Suprapubic skin (tissue), 4 donors: ENCODE results near the gene TCTN1. TPM values are rescaled to one million over a fixed set of nuclear protein-coding genes. Genes with fewer than 3 reads are reported as not detected.
"Not testable (repeated sequence)": the region's sequence is repeated elsewhere in the genome, so short reads cannot be mapped to it uniquely, and the experiment has no call there.

ENCODE experiments used
- DNase-seq, 2 donors: peaks; one replicate each; pipeline ENCODE4 v3.0.0-alpha.2; 2019; ENCODE audit warnings: low spot score in 2 of 2
- H3K27ac ChIP-seq: fragments of 200-600 bp; sonication (generic); one replicate; pipeline ENCODE4 v1.5.1; 2019
- H3K27me3 ChIP-seq: fragments of 200-600 bp; sonication (generic); one replicate; pipeline ENCODE4 v1.5.1; 2019
- H3K36me3 ChIP-seq: fragments of 200-600 bp; sonication (generic); one replicate; pipeline ENCODE4 v1.5.1; 2019
- H3K4me1 ChIP-seq: fragments of 200-600 bp; sonication (generic); one replicate; pipeline ENCODE4 v1.5.1; 2019
- H3K4me3 ChIP-seq: fragments of 200-600 bp; sonication (generic); one replicate; pipeline ENCODE4 v1.5.1; 2019; ENCODE audit warnings: mild to moderate bottlenecking
- H3K9me3 ChIP-seq: fragments of 200-600 bp; sonication (generic); one replicate; pipeline ENCODE4 v1.5.1; 2019
- EP300 ChIP-seq: sonication (generic); formaldehyde crosslinking; IDR thresholded peaks from one replicate; pipeline ENCODE4 v1.6.1; 2017; ENCODE audit warnings: antibody characterized with exemption
- POLR2A ChIP-seq, 2 donors: fragments of 450-650 bp; IDR thresholded peaks; one replicate each; pipeline ENCODE4 v1.6.1; 2017; ENCODE audit warnings: antibody characterized with exemption in 2 of 2, mild to moderate bottlenecking in 2 of 2, moderate library complexity in 2 of 2
- POLR2AphosphoS5 ChIP-seq, 3 donors: sonication (generic); formaldehyde crosslinking; IDR thresholded peaks; one replicate each; pipeline ENCODE4 v1.6.1; 2017; ENCODE audit warnings: antibody characterized with exemption in 3 of 3
- WGBS: methylation state at CpG from one replicate; pipeline ENCODE4 v1.1.5; 2018; 5-methylcytosine and 5-hydroxymethylcytosine counted together
- total RNA-seq, 4 donors: library from RNA; depleted of rRNA; stranded (reverse); fragments of >200 nt; gene quantifications; one replicate each; pipeline ENCODE4 v1.1.0, GENCODE V29; 2016
- TF ChIP-seq, protein P1 (sequence below), 2 donors: fragments of 200-600 bp in 1 of 2; fragments of 450-650 bp in 1 of 2; sonication (generic) in 1 of 2; IDR thresholded peaks; one replicate each; pipeline ENCODE4 v1.5.1; 2016 to 2019; ENCODE audit warnings: antibody characterized with exemption in 2 of 2, mild to moderate bottlenecking in 1 of 2, moderate library complexity in 1 of 2

Gene TCTN1
- total RNA-seq, 4 donors from 2014 or later, result 18.9 to 46.4 (median 28.4) TPM

DNA sequence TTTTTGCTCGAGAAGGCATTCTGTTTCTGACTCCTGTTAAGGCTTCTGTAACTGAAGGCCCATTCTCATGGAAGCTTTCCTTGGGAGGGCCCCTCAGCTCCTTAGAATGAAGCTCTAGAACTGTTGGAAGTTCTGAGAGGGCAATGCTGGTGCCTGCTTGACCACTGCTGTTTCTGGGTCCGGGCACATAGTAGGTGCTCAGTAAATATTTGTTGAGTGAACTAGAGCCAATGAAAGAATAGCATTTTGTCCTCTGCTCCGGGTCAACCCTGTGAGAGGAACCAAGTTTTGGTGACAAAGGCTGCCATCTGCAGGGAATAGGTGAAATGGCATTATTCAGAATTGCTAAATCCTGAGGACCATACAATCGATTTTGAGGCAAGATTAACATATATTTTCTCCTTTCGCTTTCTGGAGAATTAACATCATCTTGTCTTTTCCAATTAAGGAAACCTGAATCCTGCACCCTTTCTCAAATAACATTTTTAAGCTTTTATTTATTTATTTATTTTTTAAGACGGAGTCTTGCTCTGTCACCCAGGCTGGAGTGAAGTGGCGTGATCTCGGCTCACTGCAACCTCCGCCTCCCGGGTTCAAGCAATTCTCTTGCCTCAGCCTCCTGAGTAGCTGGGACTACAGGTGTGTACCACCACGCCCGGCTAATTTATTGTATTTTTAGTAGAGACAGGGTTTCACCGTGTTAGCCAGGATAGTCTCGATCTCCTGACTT is 11.7 kb upstream of the TCTN1 start:
- TF ChIP-seq, protein P1, sequence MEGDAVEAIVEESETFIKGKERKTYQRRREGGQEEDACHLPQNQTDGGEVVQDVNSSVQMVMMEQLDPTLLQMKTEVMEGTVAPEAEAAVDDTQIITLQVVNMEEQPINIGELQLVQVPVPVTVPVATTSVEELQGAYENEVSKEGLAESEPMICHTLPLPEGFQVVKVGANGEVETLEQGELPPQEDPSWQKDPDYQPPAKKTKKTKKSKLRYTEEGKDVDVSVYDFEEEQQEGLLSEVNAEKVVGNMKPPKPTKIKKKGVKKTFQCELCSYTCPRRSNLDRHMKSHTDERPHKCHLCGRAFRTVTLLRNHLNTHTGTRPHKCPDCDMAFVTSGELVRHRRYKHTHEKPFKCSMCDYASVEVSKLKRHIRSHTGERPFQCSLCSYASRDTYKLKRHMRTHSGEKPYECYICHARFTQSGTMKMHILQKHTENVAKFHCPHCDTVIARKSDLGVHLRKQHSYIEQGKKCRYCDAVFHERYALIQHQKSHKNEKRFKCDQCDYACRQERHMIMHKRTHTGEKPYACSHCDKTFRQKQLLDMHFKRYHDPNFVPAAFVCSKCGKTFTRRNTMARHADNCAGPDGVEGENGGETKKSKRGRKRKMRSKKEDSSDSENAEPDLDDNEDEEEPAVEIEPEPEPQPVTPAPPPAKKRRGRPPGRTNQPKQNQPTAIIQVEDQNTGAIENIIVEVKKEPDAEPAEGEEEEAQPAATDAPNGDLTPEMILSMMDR (IDR thresholded peaks at IDR 0.05), result peak; percentile 54 to 73
- not testable (repeated sequence) for H3K4me1 ChIP-seq, H3K4me3 ChIP-seq, H3K27ac ChIP-seq, DNase-seq, H3K27me3 ChIP-seq, H3K9me3 ChIP-seq, H3K36me3 ChIP-seq
- 61% methylated on average over 14 of the region's 14 CpGs for WGBS

DNA sequence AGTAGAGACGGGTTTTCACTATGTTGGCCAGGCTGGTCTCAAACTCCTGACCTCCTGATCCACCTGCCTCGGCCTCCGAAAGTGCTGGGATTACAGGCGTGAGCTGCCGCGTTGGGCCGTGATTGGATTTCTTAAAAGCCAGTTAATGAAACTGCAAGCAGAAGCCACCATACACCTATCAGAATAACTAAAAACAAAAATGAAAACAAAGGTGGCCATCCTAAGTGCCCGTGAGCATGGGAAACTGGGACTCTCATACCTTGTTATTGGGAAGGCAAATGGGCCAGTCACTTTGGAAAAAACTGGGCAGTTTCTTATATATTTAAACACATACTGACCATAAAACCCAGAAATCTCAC is 7.7 kb upstream of the TCTN1 start:
- TF ChIP-seq EP300 (no peak), POLR2AphosphoS5 (IDR thresholded peaks at IDR 0.05) (no peak), POLR2A (IDR thresholded peaks at IDR 0.05) (no peak)
- TF ChIP-seq, protein P1 (IDR thresholded peaks at IDR 0.05), result no peak
- Histone ChIP-seq H3K4me3 (no peak overlapping the region), H3K9me3 (no peaks in the 10 kb centered on the region), H3K36me3 (no peaks in the 10 kb centered on the region), H3K27ac (no peak overlapping the region), H3K4me1 (no peaks in the 10 kb centered on the region), H3K27me3 (no peaks in the 10 kb centered on the region)
- DNase-seq, result no peak
- WGBS, result 96% methylated on average over 8 of the region's 8 CpGs

DNA sequence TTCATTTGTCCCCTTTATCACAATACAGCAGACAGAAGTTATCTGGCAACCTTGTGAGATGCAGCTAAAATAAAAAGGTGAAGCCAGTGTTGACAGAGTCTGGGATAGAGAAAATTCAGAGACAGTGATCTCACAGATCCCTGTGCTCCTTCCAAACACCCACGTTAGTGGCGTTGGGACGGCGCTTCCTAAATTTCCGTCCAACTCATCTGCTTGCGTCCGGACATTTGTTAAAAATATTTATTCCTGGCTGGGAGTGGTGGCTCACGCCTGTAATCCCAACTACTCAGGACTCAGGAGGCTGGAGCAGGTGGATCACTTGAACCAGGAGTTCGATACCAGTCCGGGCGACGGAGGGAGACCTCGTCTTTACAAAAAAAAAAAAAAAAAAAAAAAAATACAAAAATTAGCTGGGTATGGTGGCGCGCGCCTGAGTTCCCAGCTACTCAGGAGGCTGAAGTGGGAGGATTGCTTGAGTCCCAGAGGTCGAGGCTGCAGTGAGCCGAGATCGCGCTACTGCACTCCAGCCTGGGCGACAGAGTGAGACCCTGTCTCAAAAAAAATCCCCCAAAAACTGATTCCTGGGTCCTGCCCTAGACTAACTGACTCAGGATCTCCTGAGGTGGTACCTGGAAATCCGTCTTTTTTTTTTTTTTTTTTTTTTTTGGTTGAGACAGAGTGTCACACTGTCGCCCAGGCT is 708 bp upstream of the TCTN1 start:
- no peaks in the 10 kb centered on the region for H3K27me3 ChIP-seq
- peak overlapping the region; percentile 77 for H3K4me3 ChIP-seq
- H3K27ac ChIP-seq, result no peak overlapping the region
- TF ChIP-seq, protein P1 (IDR thresholded peaks at IDR 0.05), result no peak
- no peak for TF ChIP-seq POLR2A (IDR thresholded peaks at IDR 0.05)
- no peak for TF ChIP-seq EP300
- no peak for TF ChIP-seq POLR2AphosphoS5 (IDR thresholded peaks at IDR 0.05)
- no peak for DNase-seq
- H3K36me3 ChIP-seq, result peaks cover 3% of the 10 kb centered on the region
- WGBS, result 77% methylated on average over 23 of the region's 23 CpGs
- no peaks in the 10 kb centered on the region for H3K9me3 ChIP-seq
- peaks cover 15% of the 10 kb centered on the region for H3K4me1 ChIP-seq

DNA sequence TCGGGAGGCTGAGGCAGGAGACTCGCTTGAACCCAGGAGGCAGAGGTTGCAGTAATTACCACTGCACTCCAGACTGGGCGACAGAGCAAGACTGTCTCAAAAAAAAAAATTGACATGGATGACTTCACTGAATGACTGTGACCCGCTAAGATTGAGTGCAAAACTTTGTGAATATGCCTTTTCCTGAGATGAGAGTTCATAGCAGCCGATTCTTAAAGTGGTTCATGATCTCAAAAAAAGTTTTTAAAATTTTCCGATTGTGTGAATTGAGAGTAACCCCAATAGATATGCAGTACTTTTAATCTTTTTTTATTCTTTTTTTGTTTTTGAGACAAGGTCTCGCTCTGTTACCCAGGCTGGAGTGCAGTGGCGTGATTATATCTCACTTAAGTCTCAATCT is 1.2 kb downstream of the TCTN1 start:
- Histone ChIP-seq H3K4me3 (no peak overlapping the region), H3K27me3 (no peaks in the 10 kb centered on the region), H3K4me1 (peaks cover 15% of the 10 kb centered on the region), H3K9me3 (no peaks in the 10 kb centered on the region), H3K27ac (no peak overlapping the region), H3K36me3 (peaks cover 3% of the 10 kb centered on the region)
- TF ChIP-seq POLR2A (IDR thresholded peaks at IDR 0.05), result no peak
- TF ChIP-seq, protein P1 (IDR thresholded peaks at IDR 0.05), result no peak
- no peak for DNase-seq
- 81% methylated on average over 8 of the region's 8 CpGs for WGBS

DNA sequence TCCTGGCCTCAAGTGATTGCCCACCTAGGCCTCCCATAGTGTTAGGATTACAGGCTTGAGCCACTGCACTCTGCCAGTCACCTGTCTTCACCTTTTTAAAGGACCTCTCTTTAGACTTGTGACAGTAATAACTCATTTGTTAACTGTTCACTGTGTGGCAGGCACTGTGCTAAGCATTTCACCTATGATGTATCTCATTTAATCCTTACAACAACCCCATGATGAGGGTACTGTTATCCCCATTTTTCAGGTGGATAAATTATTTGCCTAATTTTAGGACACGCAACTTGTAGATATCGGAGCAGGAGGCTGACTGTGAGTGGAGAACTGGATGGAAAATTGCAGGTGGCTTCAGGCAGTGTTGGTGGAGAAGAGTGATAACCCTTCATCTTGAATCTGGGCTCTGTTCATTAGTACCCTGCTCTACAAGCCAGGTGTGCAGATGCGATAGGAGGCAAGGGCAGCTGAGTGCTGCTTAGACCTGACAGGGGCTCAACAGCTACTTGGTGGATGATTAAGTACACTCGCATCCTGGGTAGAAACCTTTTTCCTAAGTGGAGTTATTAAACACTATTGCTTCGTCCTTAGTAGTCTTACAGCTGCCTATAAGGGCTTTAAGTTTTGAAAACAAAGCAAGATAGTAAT is 2.7 kb downstream of the TCTN1 start:
- no peak overlapping the region for H3K4me3 ChIP-seq
- no peaks in the 10 kb centered on the region for H3K27me3 ChIP-seq
- 94% methylated on average over 5 of the region's 5 CpGs for WGBS
- no peak for DNase-seq
- H3K9me3 ChIP-seq, result no peaks in the 10 kb centered on the region
- H3K27ac ChIP-seq, result no peak overlapping the region
- H3K36me3 ChIP-seq, result peaks cover 3% of the 10 kb centered on the region
- no peak for TF ChIP-seq EP300
- no peak for TF ChIP-seq POLR2AphosphoS5 (IDR thresholded peaks at IDR 0.05)
- TF ChIP-seq, protein P1 (IDR thresholded peaks at IDR 0.05), result no peak
- TF ChIP-seq POLR2A (IDR thresholded peaks at IDR 0.05), result no peak
- peaks cover 15% of the 10 kb centered on the region for H3K4me1 ChIP-seq
